HG03558 (cell line): ENCODE measurements around the gene HMGCS1.
"Not testable (repeated sequence)": the region's sequence is repeated elsewhere in the genome, so short reads cannot be mapped to it uniquely, and the experiment has no call there.

ENCODE experiments used
- ATAC-seq: cut with Tn5 transposase; IDR thresholded peaks from one replicate; pipeline ENCODE4 v1.9.1; 2021; ENCODE audit warnings: moderate number of reproducible peaks; ENCODE audit not compliant: unreplicated experiment; ENCODE audit errors: extremely low read depth

The HMGCS1 gene

DNA sequence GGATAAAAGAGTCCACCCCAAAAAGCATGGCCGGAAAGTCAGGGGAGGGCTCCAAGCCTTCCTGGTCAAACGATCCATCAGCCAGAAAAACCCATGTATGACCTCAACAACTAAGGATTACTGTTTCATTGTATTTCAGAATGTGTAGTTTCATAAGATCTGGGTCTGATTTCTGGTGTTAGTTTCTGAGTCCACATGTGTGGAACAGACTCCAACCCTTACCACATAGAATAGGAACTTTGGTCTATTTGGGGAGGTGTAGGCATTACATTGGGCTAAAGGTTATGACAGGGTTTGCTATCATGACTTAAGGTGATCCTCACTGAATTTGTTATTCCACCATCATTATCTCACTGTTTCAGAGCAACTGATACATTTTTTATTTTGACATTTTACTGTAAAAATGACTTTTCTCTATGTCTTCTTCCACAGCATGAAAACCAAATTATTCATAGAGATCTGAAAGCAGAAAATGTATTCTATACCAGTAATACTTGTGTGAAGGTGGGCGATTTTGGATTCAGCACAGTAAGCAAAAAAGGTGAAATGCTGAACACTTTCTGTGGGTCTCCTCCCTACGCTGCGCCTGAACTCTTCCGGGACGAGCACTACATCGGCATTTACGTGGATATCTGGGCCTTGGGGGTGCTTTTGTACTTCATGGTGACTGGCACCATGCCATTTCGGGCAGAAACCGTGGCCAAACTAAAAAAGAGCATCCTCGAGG lies 33.5 kb downstream of the HMGCS1 start:
- ATAC-seq = no peak

DNA sequence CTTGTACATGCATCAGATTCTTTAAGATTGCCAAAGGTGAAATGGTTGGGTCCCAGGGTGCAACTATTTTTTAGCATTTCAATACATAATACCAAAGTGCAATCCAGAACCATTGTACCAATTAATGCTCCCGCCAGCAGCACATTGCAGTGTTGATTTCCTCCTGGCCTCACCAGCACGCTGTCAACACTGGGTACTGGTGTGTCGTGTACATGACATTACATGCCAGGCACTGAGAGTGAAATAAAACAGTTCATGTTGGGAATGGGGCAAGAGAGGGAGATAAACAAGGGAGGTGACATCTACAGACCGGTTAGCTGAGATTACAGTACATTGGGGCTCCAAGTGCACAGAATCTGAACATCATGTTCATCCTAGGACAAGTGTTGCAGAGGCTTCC lies 37.8 kb downstream of the HMGCS1 start:
- no peak for ATAC-seq

DNA sequence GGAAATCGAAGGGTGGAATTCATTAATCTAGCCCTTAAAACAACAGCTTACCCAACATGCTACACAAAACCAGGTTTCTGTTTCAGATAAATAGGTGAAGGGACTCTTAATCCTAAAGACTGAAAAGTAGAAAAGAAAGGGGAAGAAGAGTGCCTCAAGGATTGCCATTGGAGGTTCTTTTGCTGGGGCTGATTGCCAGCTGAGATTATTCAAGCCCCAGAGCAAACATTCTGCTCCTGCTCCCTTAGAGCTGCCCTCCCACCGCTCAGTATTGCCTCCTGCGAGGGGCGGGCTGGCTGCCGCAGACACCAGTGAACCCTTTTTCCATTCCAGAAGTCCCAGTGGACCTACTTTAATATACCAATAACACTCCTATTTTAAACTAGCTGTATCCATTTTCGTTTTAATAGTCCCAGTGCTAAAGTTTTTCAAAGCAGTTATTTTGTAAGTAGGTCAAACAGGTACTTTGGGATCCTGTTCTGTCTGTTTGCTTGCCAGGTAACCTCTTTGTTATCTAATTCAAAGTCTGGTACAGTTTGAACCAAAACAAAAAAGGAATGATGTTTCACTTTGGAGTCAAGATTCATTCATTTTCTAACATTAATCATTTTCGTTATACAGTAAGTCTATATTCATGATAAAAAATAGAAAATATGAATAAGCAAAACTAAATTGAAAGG lies 38.6 kb downstream of the HMGCS1 start:
- ATAC-seq = no peak

GRCh38 chr5:43273552-43273951 lies 39.7 kb downstream of the HMGCS1 start:
- no peak for ATAC-seq

DNA sequence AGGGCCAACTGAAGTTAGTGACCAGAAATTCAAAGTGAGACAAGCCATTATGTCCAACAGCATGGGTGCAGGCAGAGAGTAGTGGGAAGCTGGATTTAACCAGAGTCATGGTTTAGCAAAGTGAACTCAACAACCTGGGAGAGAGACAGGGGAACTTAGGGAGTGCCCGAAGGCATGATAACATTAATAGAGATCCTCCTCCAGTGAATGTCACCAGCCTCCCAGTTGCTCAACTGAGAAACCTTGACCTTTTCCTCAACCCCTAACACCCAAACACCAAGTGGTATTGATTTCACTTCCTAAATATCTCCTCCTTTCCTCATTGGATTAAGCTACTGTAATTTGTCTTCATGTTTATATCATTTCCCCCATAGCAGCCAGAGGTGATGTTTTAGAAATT lies 42.6 kb downstream of the HMGCS1 start:
- ATAC-seq = no peak

GRCh38 chr5:43268188-43268820 lies 44.9 kb downstream of the HMGCS1 start:
- peak; percentile 78 for ATAC-seq

- ATAC-seq = not testable (repeated sequence)
These were observed 50.9 kb downstream of the HMGCS1 start for GRCh38 chr5:43262269-43262668.

DNA sequence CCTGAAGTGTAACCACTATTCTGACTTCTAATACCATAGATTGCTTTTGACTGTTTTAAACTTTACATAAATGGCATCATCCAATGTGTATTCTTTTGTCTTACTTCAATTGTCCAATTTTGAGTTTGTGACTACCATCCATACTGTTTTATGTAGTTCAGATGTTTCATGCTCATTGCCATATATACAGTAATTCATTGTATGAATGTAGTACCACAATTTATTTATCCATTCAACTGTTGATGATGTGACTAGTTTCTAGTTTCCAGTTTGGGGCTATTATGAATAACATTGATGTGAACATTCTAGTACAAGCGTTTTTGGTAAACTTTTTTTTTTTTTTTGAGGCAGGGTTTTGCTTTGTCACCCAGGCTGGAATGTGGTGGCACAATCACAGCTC lies 55.1 kb downstream of the HMGCS1 start:
- no peak for ATAC-seq

GRCh38 chr5:43256261-43256966 lies 56.8 kb downstream of the HMGCS1 start:
- ATAC-seq = no peak

DNA sequence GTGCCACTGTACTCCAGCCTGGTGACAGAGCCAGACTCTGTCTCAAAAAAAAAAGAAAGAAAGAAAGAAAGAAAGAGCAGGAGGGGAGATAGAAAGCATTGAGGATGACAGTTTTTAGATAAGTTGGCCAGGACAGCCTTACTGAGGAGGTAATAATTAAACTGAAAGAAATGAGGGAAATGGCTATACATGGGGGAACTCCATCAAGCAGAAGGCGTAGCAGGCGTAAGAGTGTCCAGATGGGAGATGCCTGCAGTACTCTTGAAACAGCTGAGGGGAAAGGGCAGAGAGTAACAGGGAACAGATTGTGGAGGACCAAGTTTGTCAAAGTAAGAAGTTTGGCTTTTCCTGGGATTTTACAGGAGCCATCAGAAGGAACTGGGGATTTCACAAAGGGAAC lies 57.5 kb downstream of the HMGCS1 start:
- ATAC-seq = no peak

DNA sequence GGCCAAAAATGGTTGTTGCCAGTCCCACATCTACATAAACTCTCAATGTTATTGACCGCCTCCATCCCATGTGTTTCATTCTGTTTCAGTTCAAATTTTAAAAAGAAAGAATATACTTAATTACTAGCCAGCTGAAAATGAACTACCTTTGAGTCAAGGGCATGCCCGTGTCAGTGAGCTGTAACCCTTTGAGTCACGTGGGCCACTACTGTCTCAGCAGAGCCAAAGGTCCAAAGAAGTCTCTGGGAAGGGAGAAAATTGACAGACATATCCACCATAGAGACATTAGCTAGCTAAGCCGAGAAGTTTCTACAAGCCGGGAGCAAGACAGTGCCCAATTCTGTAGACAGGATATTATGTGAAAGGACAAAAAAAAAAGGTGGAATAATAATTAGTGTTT lies 61.5 kb downstream of the HMGCS1 start:
- no peak for ATAC-seq

DNA sequence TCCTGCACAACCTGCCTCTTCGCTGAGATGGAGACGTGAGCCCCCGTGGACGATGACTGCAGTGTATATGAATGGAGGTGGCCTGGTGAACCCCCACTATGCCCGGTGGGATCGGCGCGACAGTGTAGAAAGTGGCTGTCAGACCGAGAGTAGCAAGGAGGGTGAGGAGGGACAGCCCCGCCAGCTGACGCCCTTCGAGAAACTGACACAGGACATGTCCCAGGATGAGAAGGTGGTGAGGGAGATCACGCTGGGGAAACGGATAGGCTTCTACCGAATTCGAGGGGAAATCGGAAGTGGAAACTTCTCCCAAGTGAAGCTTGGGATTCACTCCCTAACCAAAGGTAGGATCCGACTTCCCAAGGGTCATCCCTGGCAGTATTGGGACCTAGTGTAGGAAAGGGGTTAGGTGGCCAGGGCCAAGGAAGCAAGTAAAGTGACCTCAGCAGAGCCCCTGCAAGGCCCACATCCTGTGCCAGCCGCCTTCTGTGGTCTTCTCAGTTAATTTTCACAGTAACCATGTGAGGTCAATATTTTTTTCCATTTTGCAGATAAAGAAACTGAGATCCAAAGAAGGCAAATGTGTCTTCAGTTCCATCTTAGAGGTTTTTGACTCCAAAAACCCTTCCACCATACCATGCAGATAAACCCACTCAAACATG lies 67.4 kb downstream of the HMGCS1 start:
- ATAC-seq = peak; percentile 37

- ATAC-seq = peak; percentile 72
These were observed 68.2 kb downstream of the HMGCS1 start for GRCh38 chr5:43244823-43245565.

DNA sequence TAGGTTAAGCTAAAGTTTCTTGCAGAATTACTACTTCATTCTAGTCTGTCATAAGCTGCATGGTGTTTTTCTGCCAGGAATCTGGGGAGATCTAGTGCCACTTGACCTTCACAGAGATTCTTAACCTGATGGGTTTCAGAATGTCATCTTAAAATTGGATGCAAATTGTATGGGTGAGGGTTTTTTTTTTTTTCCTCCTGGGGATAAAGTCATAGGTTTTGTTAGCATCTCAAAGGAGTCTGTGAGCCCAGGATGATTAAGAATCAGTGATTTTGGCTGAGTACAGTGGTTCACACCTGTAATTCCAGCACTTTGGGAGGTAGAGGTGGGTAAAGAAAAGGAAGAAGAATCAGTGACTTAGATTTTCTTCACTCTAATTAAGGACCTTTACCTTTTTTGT lies 69.9 kb downstream of the HMGCS1 start:
- no peak for ATAC-seq

GRCh38 chr5:43242196-43242595 lies 71.0 kb downstream of the HMGCS1 start:
- no peak for ATAC-seq
